NCI-H1417 (cell line): ENCODE measurements around the gene C10orf90.

ENCODE experiments used
- DNase-seq, 3 experiments: peaks; one replicate each; lab custom pipeline; 2025; lab: John Stamatoyannopoulos, UW

C10orf90 gene

GRCh38 chr10:126632705-126633104, 37.8 kb downstream of the C10orf90 start:
- no peak for DNase-seq

- no peak for DNase-seq
These were observed 40.4 kb downstream of the C10orf90 start for GRCh38 chr10:126629925-126630624.

- no peak for DNase-seq
These were observed 41.7 kb downstream of the C10orf90 start for GRCh38 chr10:126628746-126629145.

- no peak for DNase-seq
These were observed 48.6 kb downstream of the C10orf90 start for GRCh38 chr10:126621846-126622245.

- no peak for DNase-seq
These were observed 52.0 kb downstream of the C10orf90 start for GRCh38 chr10:126618466-126618865.

GRCh38 chr10:126617733-126618132, 52.8 kb downstream of the C10orf90 start:
- DNase-seq = no peak

GRCh38 chr10:126617208-126617607, 53.3 kb downstream of the C10orf90 start:
- no peak for DNase-seq

- no peak for DNase-seq
These were observed 53.8 kb downstream of the C10orf90 start for GRCh38 chr10:126616737-126617136.

- DNase-seq = no peak
These were observed 59.2 kb downstream of the C10orf90 start for GRCh38 chr10:126611303-126611702.

GRCh38 chr10:126609566-126609965, 60.9 kb downstream of the C10orf90 start:
- no peak for DNase-seq

GRCh38 chr10:126599949-126600682, 70.4 kb downstream of the C10orf90 start:
- DNase-seq = no peak

- DNase-seq = peak in 1 of 3 experiments; percentile 3
These were observed 72.5 kb downstream of the C10orf90 start for GRCh38 chr10:126598009-126598408.

- no peak for DNase-seq
These were observed 73.3 kb downstream of the C10orf90 start for GRCh38 chr10:126597211-126597610.

- DNase-seq = no peak
These were observed 73.9 kb downstream of the C10orf90 start for GRCh38 chr10:126596472-126597016.

- DNase-seq = no peak
These were observed 75.3 kb downstream of the C10orf90 start for GRCh38 chr10:126595160-126595559.

- DNase-seq = no peak
These were observed 76.4 kb downstream of the C10orf90 start for GRCh38 chr10:126593968-126594701.

- no peak for DNase-seq
These were observed 77.6 kb downstream of the C10orf90 start for GRCh38 chr10:126592901-126593300.

GRCh38 chr10:126588024-126588423, 82.5 kb downstream of the C10orf90 start:
- DNase-seq = no peak

GRCh38 chr10:126586878-126587277, 83.6 kb downstream of the C10orf90 start:
- DNase-seq = no peak

GRCh38 chr10:126586128-126586527, 84.4 kb downstream of the C10orf90 start:
- DNase-seq = no peak

GRCh38 chr10:126585249-126586017, 85.1 kb downstream of the C10orf90 start:
- no peak for DNase-seq

GRCh38 chr10:126584836-126585235, 85.7 kb downstream of the C10orf90 start:
- no peak for DNase-seq
